GM10248 (cell line): ENCODE results near the gene PRKCH.

ENCODE experiments used
- CTCF ChIA-PET: fragments of 300-600 bp; sonication (Branson Sonifier 250); formaldehyde crosslinking; extraction: SDS; loops from one replicate; lab custom pipeline; 2021; ENCODE audit warnings: antibody characterized with exemption; lab: Yijun Ruan, JAX
- POLR2A ChIA-PET: fragments of 350-650 bp; sonication (Branson Sonifier 250); formaldehyde crosslinking; extraction: SDS; loops from one replicate; lab custom pipeline; 2020; ENCODE audit warnings: antibody characterized with exemption; lab: Yijun Ruan, JAX
- DNase-seq: peaks from one replicate; pipeline ENCODE4 v3.0.0; 2012; ENCODE audit errors: extremely low spot score
- TF ChIP-seq, protein P1 (sequence below): IDR thresholded peaks from 2 replicates; pipeline ENCODE4 v1.5.1; 2012; ENCODE audit warnings: mild to moderate bottlenecking, low read depth; ENCODE audit errors: extremely low read depth, missing control alignments, control extremely low read depth

PRKCH gene

DNA sequence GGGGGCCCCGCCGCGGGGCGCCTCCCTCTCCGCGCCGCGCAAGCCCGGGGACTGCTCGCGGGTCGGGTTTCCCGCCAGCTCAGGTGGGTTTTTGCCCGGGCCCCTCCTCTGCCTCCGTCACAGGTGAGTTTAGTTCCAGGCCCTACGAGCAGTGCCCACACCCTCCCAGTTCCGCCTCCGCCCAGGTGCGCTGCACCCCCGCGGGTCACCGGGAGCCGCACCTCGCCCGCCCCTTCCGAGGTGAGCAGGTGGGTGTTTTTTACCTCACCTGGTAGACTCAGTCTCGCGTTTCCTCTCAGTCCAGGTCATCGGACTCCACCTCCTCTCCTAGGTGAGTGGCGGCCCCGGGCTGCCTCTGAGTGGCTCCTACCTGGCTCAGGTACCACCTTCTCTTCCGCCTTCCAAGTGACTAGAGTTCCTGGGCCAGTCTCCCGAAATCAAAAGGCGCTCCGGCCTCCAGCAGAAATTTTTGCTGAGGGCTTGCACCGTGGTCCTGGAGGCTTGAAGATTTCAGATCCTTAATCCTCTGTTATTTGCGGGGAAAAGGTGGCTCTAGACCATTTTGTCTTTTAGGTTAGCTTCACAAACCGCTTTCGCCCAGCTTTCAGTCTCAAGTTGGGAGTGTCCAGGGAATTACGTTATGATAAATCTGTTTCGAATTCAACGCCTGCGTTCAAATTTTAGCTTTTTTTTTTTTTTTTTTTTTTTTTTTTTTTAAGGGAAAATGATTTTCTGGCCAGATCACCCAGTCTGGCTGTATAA, 40.0 kb upstream of the PRKCH start, which contains the start of gene TMEM30B:
Gene TMEM30B, minus strand, starts transcription at position 153 of the 762 bp plus-strand sequence. CDS start 191 bp downstream, outside the sequence.
- CTCF ChIA-PET, result interaction anchor here (1.2 to 4.4 kb wide), 4 partner anchors 12 to 555 kb away, joined by 3 to 11 read pairs (median 4); no protein-coding TSS in a partner anchor
- TF ChIP-seq, protein P1, sequence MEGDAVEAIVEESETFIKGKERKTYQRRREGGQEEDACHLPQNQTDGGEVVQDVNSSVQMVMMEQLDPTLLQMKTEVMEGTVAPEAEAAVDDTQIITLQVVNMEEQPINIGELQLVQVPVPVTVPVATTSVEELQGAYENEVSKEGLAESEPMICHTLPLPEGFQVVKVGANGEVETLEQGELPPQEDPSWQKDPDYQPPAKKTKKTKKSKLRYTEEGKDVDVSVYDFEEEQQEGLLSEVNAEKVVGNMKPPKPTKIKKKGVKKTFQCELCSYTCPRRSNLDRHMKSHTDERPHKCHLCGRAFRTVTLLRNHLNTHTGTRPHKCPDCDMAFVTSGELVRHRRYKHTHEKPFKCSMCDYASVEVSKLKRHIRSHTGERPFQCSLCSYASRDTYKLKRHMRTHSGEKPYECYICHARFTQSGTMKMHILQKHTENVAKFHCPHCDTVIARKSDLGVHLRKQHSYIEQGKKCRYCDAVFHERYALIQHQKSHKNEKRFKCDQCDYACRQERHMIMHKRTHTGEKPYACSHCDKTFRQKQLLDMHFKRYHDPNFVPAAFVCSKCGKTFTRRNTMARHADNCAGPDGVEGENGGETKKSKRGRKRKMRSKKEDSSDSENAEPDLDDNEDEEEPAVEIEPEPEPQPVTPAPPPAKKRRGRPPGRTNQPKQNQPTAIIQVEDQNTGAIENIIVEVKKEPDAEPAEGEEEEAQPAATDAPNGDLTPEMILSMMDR, result no peak
- no peak for DNase-seq
- POLR2A ChIA-PET, result no interaction called here

DNA sequence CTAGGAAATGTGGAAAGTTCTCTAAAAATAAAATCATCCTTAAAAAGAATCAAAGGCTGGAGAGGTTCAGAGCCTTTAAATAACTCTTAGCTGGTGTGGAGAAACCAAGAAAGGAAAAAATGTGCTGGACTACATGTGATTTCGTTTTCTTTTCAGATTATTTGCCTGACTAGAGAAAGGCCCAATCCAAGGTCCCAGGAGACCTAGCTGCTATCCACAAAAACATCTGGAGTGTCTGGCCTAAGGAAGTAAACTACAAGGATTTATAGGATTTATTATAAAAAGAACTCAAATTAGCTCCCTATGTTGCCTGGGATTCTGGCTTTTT, 39.5 kb upstream of the PRKCH start:
- CTCF ChIA-PET, result interaction anchor here (1.2 to 4.4 kb wide), 2 partner anchors 12 to 13 kb away, joined by 3 to 11 read pairs; no protein-coding TSS in a partner anchor
- no peak for DNase-seq
- POLR2A ChIA-PET, result no interaction called here
- TF ChIP-seq, protein P1, result no peak

DNA sequence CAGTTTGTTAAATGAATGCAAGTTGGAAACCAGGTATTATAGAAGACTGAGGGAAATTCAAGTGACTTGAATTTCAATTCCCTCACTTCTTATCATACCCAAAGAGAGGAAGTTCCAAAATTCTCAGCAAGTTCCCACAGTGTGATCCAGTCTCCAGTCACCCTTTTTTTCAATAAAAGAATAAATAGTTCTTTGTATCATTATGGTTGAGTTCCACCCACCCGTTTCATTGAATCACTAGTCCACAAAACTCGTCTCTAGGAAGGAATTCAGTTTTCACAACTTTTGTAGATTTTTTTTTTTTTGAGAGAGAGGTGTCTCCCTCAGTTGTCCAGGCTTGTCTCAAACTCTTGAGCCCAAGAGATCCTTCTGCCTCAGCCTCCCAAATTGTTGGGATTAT, 38.6 kb upstream of the PRKCH start:
- ChIA-PET CTCF (interaction anchor here (1.2 to 4.4 kb wide), 2 partner anchors 11 to 13 kb away, joined by 3 to 11 read pairs; no protein-coding TSS in a partner anchor), POLR2A (no interaction called here)
- DNase-seq, result no peak
- TF ChIP-seq, protein P1, result no peak

DNA sequence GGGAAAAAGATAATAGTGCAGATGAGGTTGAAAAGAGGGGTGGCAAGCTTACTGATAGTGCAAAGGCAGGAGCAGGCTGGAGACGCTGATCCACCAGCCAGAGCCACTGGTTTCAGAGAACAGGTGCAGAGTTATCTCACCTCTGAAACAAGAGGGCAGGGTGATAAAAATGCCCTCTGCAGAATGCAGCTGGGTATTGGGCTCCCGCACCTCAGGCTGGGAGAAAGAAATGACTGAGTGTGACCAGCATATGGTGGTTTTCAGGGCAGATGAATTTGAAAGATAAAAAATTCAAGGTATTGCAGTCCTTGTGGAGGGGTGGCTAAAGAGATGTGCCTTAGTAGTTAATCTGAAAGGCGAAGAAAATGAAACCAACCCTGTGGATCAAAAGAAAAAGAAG, 37.4 kb upstream of the PRKCH start:
- ChIA-PET POLR2A (no interaction called here), CTCF (interaction anchor here (4.4 kb wide), 1 partner anchor 15 kb away, joined by 11 read pairs; no protein-coding TSS in a partner anchor)

DNA sequence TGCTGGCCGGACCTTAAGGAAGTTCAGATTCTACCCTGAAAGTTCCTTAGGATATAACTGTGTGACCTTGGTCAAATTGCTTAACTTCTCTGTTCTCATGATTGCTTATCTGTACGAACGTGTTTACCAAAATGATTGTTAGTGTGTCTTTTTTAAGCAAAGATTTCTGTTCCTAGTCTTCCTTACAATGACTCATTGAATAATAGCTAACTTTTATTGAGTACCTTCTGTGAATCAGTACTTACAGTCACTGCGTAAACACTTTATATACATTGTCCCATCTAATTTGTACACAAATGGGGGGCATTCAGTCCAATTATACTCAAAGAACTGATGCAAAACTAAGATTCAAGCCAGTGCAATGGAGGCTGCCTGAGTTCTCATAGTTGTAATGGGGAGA, 36.0 kb upstream of the PRKCH start:
- CTCF ChIA-PET, result interaction anchor here (0.7 to 1.5 kb wide), 12 partner anchors 8 to 552 kb away, joined by 3 to 9 read pairs (median 3); no protein-coding TSS in a partner anchor
- no peak for DNase-seq
- TF ChIP-seq, protein P1, result no peak
- POLR2A ChIA-PET, result no interaction called here

More for the DNA sequence above, 37.4 kb upstream of the PRKCH start:
- no peak for DNase-seq
- TF ChIP-seq, protein P1, result no peak

DNA sequence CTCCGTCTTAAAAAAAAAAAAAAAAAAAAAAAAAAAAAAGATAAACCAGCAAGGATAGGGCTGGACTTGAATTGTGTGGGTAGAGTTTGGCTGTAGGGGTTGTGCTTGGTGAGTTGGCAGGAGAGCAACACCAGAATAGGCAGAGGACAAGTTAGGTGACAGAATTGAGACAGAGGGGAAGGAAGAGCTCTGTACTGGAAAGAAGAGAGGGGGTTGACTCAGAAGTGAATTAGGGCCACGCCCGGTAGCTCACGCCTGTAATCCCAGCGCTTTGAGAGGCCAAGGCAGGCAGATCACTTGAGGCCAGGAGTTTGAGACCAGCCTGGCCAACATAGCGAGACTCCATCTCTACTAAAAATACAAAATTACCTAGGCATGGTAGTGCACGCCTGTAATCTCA, 34.2 kb upstream of the PRKCH start:
- ChIA-PET CTCF (interaction anchor here (1.0 to 1.7 kb wide), 4 partner anchors 9 to 18 kb away, joined by 3 to 9 read pairs (median 4); no protein-coding TSS in a partner anchor), POLR2A (no interaction called here)
- DNase-seq, result no peak
- TF ChIP-seq, protein P1, result no peak
